K562 (cell line): ENCODE measurements around the gene HS3ST3A1. TPM values are rescaled to one million over a fixed set of nuclear protein-coding genes. Genes with fewer than 3 reads are reported as not detected.

Experiments used
- CC2D1A ChIP-seq: fragments of 450-650 bp; IDR thresholded peaks from 2 replicates; pipeline ENCODE4 v1.6.1; 2017; ENCODE audit warnings: mild to moderate bottlenecking
- CREM ChIP-seq: IDR thresholded peaks from 2 replicates; pipeline ENCODE4 v1.6.1; 2014; ENCODE audit warnings: antibody characterized with exemption, low read depth
- CXXC5 ChIP-seq: fragments of 250-450 bp; sonication (Bioruptor Pico); IDR thresholded peaks from 2 replicates; pipeline ENCODE4 v1.8.0; 2022; ENCODE audit warnings: inconsistent platforms, mild to moderate bottlenecking, moderate library complexity
- EP300 ChIP-seq: IDR thresholded peaks from 2 replicates; pipeline ENCODE4 v1.6.1; 2012; ENCODE audit warnings: low read length, improper control_type of control experiment
- HDGF ChIP-seq: fragments of 450-650 bp; IDR thresholded peaks from 2 replicates; pipeline ENCODE4 v1.6.1; 2016
- ID3 ChIP-seq, 2 experiments: fragments of 250-450 bp in 1 of 2; fragments of 450-650 bp in 1 of 2; sonication (Bioruptor Pico) in 1 of 2; IDR thresholded peaks; 2 replicates each; pipeline versions ENCODE4 v1.6.1 to v1.8.0; 2016 to 2021; ENCODE audit warnings: mild to moderate bottlenecking in 2 of 2, moderate library complexity in 2 of 2, missing compliant biosample characterization in 1 of 2, missing genetic modification characterization in 1 of 2
- MNT ChIP-seq, 2 experiments: fragments of 450-650 bp; conservative IDR thresholded peaks; 2 replicates each; pipeline ENCODE4 v1.6.1; 2017; ENCODE audit warnings: mild to moderate bottlenecking in 2 of 2, moderate library complexity in 2 of 2
- MTA2 ChIP-seq: fragments of 450-650 bp; IDR thresholded peaks from 2 replicates; pipeline ENCODE4 v1.6.1; 2016; ENCODE audit warnings: low read depth
- MYC ChIP-seq, 2 experiments: fragments of 250-450 bp in 1 of 2; sonication (Bioruptor Pico) in 1 of 2; IDR thresholded peaks; 2 replicates each; pipeline versions ENCODE4 v1.5.1 to v1.6.1; 2012 to 2021; ENCODE audit warnings: low read depth in 2 of 2, borderline replicate concordance in 1 of 2, improper control_type of control experiment in 1 of 2, low read length in 1 of 2, mild to moderate bottlenecking in 1 of 2, moderate library complexity in 1 of 2
- NFATC3 ChIP-seq: fragments of 450-650 bp; IDR thresholded peaks from 2 replicates; pipeline ENCODE4 v1.6.1; 2017; ENCODE audit warnings: mild to moderate bottlenecking
- NR2C2 ChIP-seq, 2 experiments: fragments of 200-800 bp in 1 of 2; sonication (Bioruptor generic) in 1 of 2; sonication (generic) in 1 of 2; formaldehyde crosslinking in 1 of 2; IDR thresholded peaks; 2 replicates each; pipeline versions ENCODE4 v1.6.1 to v1.8.0; 2016 to 2022; ENCODE audit warnings: mild to moderate bottlenecking in 1 of 2, missing compliant biosample characterization in 1 of 2, missing genetic modification characterization in 1 of 2, missing genetic modification reagents in 1 of 2
- POLR2AphosphoS5 ChIP-seq: IDR thresholded peaks from 2 replicates; pipeline ENCODE4 v1.6.1; 2011; ENCODE audit warnings: mild to moderate bottlenecking, low read depth, low read length, moderate library complexity; ENCODE audit not compliant: control insufficient read depth, insufficient read depth
- SAFB2 ChIP-seq: fragments of 200-400 bp; formaldehyde crosslinking; IDR thresholded peaks from 2 replicates; pipeline ENCODE4 v1.6.1; 2018; ENCODE audit warnings: borderline replicate concordance, low read length, low read depth, moderate library complexity; ENCODE audit not compliant: severe bottlenecking
- SMAD4 ChIP-seq: fragments of 250-450 bp; sonication (Bioruptor Pico); conservative IDR thresholded peaks from 2 replicates; pipeline ENCODE4 v1.8.0; 2021; ENCODE audit warnings: inconsistent platforms, mild to moderate bottlenecking, moderate library complexity
- TBL1XR1 ChIP-seq, 2 experiments: IDR thresholded peaks; 2 replicates each; pipeline ENCODE4 v1.6.1; 2012; ENCODE audit warnings: improper control_type of control experiment in 2 of 2, low read length in 2 of 2, mild to moderate bottlenecking in 1 of 2
- TFAM ChIP-seq: fragments of 250-450 bp; sonication (Bioruptor Pico); conservative IDR thresholded peaks from 2 replicates; pipeline ENCODE4 v1.5.0; 2021; ENCODE audit warnings: mild to moderate bottlenecking, moderate library complexity
- polyA plus RNA-seq, 8 experiments: library from polyadenylated mRNA; depleted of rRNA in 4 of 8; stranded (reverse) in 5 of 8; unstranded in 3 of 8; fragments of >200 nt; fragmentation: Nextera tagmentation in 2 of 8; fragmentation: Illumina TruSeq in 1 of 8; extraction: Ambion mirVana in 2 of 8; extraction: Trizol in 1 of 8; gene quantifications; 2 replicates each; pipeline versions ENCODE4 v1.2.1 to v1.2.3, GENCODE V29; 2011 to 2014; ENCODE audit warnings: inconsistent platforms in 1 of 8, missing spikeins in 1 of 8
- total RNA-seq, 7 experiments: library from RNA; depleted of rRNA in 6 of 7; stranded (reverse); fragments of >200 nt in 6 of 7; fragmentation: Illumina TruSeq in 2 of 7; extraction: Trizol in 2 of 7; gene quantifications; 2 replicates each; pipeline versions ENCODE4 v1.2.1 to v1.2.3, GENCODE V29; 2011 to 2021; ENCODE audit warnings: low replicate concordance in 1 of 7
- TF ChIP-seq, protein P1 (sequence below), 2 experiments: fragments of 150-350 bp in 1 of 2; IDR thresholded peaks; 2 replicates each; pipeline ENCODE4 v1.6.1; 2012 to 2016; ENCODE audit warnings: low read depth in 2 of 2, low read length in 2 of 2, mild to moderate bottlenecking in 1 of 2, moderate library complexity in 1 of 2
- TF ChIP-seq, protein P2 (sequence below): IDR thresholded peaks from 2 replicates; pipeline ENCODE4 v1.6.1; 2011; ENCODE audit warnings: borderline replicate concordance, low read depth, mild to moderate bottlenecking, moderate library complexity, low read length; ENCODE audit not compliant: insufficient read depth, poor library complexity, severe bottlenecking

The HS3ST3A1 gene
- total and polyA plus RNA-seq, 9 of the 15 experiments (the other 6 are each of a cell fraction or from before 2014, with no cell fraction given), result 0.25 to 14.8 (median 2.3) TPM

GRCh38 chr17:13538841-13539411 lies 62.8 kb downstream of the HS3ST3A1 start (continued):
- 0 out of 4 replicates have a peak, but pooled peaks of 1 of the 2 experiments have one; percentile 28 for TF ChIP-seq MNT (conservative IDR thresholded peaks at IDR 0.05)
- TF ChIP-seq, protein P1, sequence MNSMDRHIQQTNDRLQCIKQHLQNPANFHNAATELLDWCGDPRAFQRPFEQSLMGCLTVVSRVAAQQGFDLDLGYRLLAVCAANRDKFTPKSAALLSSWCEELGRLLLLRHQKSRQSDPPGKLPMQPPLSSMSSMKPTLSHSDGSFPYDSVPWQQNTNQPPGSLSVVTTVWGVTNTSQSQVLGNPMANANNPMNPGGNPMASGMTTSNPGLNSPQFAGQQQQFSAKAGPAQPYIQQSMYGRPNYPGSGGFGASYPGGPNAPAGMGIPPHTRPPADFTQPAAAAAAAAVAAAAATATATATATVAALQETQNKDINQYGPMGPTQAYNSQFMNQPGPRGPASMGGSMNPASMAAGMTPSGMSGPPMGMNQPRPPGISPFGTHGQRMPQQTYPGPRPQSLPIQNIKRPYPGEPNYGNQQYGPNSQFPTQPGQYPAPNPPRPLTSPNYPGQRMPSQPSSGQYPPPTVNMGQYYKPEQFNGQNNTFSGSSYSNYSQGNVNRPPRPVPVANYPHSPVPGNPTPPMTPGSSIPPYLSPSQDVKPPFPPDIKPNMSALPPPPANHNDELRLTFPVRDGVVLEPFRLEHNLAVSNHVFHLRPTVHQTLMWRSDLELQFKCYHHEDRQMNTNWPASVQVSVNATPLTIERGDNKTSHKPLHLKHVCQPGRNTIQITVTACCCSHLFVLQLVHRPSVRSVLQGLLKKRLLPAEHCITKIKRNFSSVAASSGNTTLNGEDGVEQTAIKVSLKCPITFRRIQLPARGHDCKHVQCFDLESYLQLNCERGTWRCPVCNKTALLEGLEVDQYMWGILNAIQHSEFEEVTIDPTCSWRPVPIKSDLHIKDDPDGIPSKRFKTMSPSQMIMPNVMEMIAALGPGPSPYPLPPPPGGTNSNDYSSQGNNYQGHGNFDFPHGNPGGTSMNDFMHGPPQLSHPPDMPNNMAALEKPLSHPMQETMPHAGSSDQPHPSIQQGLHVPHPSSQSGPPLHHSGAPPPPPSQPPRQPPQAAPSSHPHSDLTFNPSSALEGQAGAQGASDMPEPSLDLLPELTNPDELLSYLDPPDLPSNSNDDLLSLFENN (IDR thresholded peaks at IDR 0.05; ENCODE audit: low read depth in 2 of 2, low read length in 2 of 2), result peak in 1 of 2 experiments; percentile 77; a peak in 2 of 4 replicates
- TF ChIP-seq ID3 (CRISPR knock-in tag; IDR thresholded peaks at IDR 0.05), result no peak
- 0 out of 2 replicates have a peak, but pooled peaks have one; percentile 21 for TF ChIP-seq ID3 (tag; IDR thresholded peaks at IDR 0.05)
- peak; percentile 67 to 77; a peak in 1 of 4 replicates for TF ChIP-seq TBL1XR1 (IDR thresholded peaks at IDR 0.05; ENCODE audit: low read length in 2 of 2)
- no peak for TF ChIP-seq TFAM
- TF ChIP-seq HDGF, result no peak
- TF ChIP-seq MTA2, result peak; percentile 64
- 0 out of 2 replicates have a peak, but pooled peaks have one; percentile 33 for TF ChIP-seq MYC (IDR thresholded peaks at IDR 0.05; ENCODE audit: low read depth, low read length)
- TF ChIP-seq MYC (CRISPR knock-in tag; IDR thresholded peaks at IDR 0.05; ENCODE audit: borderline replicate concordance, low read depth), result no peak
- TF ChIP-seq EP300, result peak; percentile 86
- peak; percentile 72 for TF ChIP-seq SMAD4 (CRISPR knock-in tag)
- TF ChIP-seq CXXC5, result peak; percentile 31; the same call in 1 of the 2 replicates
- no peak for TF ChIP-seq SAFB2
- no peak for TF ChIP-seq NR2C2 (CRISPR knock-in tag; IDR thresholded peaks at IDR 0.05)
- peak; percentile 24; the same call in 1 of the 2 replicates for TF ChIP-seq NR2C2 (tag; IDR thresholded peaks at IDR 0.05)
- TF ChIP-seq CREM, result peak; percentile 42; the same call in 1 of the 2 replicates
- peak; percentile 61; the same call in 1 of the 2 replicates for TF ChIP-seq CC2D1A
- TF ChIP-seq POLR2AphosphoS5, result peak; percentile 79
- TF ChIP-seq, protein P2, sequence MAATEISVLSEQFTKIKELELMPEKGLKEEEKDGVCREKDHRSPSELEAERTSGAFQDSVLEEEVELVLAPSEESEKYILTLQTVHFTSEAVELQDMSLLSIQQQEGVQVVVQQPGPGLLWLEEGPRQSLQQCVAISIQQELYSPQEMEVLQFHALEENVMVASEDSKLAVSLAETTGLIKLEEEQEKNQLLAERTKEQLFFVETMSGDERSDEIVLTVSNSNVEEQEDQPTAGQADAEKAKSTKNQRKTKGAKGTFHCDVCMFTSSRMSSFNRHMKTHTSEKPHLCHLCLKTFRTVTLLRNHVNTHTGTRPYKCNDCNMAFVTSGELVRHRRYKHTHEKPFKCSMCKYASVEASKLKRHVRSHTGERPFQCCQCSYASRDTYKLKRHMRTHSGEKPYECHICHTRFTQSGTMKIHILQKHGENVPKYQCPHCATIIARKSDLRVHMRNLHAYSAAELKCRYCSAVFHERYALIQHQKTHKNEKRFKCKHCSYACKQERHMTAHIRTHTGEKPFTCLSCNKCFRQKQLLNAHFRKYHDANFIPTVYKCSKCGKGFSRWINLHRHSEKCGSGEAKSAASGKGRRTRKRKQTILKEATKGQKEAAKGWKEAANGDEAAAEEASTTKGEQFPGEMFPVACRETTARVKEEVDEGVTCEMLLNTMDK, result no peak
- no peak for TF ChIP-seq NFATC3
